ENCODE measurements around the gene ELK3.

Gene ELK3

DNA sequence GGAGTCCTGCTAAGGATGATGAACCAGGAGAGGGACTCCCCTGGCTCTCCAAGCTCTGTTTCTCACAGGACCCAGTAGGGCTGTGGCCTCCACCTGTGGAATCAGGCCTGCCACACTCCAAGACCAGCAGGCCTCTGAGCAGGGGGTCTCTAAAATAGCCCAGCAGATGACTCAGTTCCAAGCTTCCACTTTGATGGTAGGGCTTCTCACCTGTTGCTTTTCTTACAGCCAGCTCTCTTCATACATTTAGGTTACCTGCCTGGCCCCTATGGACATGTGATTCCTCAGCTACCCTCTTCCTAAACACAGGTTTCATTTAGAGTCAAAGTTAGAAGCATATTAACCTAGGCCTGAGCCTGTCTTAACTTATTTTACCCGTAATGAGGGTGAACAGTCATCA is 26.7 kb upstream of the ELK3 start:
- H3K36me3 ChIP-seq (ENCODE audit: control insufficient read depth in 2 of 2, insufficient read depth in 1 of 2, low read length in 2 of 2): no peaks in the 10 kb centered on the region
- H3K4me1 ChIP-seq (ENCODE audit: control insufficient read depth, insufficient read depth, low read length): no peaks in the 10 kb centered on the region
- no peak overlapping the region for H3K4me3 ChIP-seq (ENCODE audit: low read depth, low read length)
- ChIA-PET POLR2A (no interaction called here), CTCF (interaction anchor here (1.5 kb wide), 1 partner anchor 106 kb away, joined by 4 read pairs; no protein-coding TSS in a partner anchor)
- no peak for TF ChIP-seq ZNF121 (tag by site-specific recombination; IDR thresholded peaks at IDR 0.05)
- TF ChIP-seq SCRT2 (tag by site-specific recombination; IDR thresholded peaks at IDR 0.05): peak; percentile 89
- TF ChIP-seq KLF8 (tag by site-specific recombination; IDR thresholded peaks at IDR 0.05): no peak
- peak; percentile 74; the same call in 1 of the 2 replicates for TF ChIP-seq SCRT1 (tag by site-specific recombination; IDR thresholded peaks at IDR 0.05; ENCODE audit: borderline replicate concordance)
- TF ChIP-seq ZFP69B (tag by site-specific recombination; IDR thresholded peaks at IDR 0.05): no peak
- peak; percentile 64 for TF ChIP-seq ZIC2 (tag by site-specific recombination; IDR thresholded peaks at IDR 0.05)
- TF ChIP-seq, protein P1, sequence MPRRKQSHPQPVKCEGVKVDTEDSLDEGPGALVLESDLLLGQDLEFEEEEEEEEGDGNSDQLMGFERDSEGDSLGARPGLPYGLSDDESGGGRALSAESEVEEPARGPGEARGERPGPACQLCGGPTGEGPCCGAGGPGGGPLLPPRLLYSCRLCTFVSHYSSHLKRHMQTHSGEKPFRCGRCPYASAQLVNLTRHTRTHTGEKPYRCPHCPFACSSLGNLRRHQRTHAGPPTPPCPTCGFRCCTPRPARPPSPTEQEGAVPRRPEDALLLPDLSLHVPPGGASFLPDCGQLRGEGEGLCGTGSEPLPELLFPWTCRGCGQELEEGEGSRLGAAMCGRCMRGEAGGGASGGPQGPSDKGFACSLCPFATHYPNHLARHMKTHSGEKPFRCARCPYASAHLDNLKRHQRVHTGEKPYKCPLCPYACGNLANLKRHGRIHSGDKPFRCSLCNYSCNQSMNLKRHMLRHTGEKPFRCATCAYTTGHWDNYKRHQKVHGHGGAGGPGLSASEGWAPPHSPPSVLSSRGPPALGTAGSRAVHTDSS (tag by site-specific recombination; IDR thresholded peaks at IDR 0.05): no peak
- no peak for TF ChIP-seq ZNF112 (tag by site-specific recombination; IDR thresholded peaks at IDR 0.05)
- H3K9me3 ChIP-seq (ENCODE audit: control insufficient read depth, insufficient read depth, low read depth, low read length): no peaks in the 10 kb centered on the region
- no peak overlapping the region for H3K27ac ChIP-seq (ENCODE audit: extremely low read depth, low read depth, low read length)

DNA sequence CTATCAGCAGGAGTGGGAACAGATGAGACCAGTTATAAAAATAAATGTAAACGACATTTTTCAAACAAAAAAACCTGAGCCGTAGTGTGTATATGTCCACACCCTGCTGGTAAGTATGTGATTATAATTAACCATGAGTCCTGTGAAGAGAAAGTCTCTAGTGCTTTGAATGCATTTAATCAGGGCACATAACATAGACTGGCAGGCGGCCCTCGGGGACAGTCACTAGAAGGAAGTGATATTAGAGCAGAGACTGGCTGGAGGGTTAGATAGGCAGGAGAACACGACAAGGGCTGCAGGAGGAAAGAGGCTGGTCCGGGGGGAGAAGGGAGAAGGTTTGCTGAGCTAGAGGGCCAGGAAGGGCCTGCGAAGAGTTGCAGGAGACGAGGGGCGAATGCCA is 23.8 kb upstream of the ELK3 start:
- ChIA-PET POLR2A (no interaction called here), CTCF (interaction anchor here (1.8 kb wide), 1 partner anchor 109 kb away, joined by 3 read pairs; no protein-coding TSS in a partner anchor)
- no peaks in the 10 kb centered on the region for H3K36me3 ChIP-seq (ENCODE audit: control insufficient read depth in 2 of 2, insufficient read depth in 1 of 2, low read length in 2 of 2)
- no peaks in the 10 kb centered on the region for H3K9me3 ChIP-seq (ENCODE audit: control insufficient read depth, insufficient read depth, low read depth, low read length)
- H3K27ac ChIP-seq (ENCODE audit: extremely low read depth, low read depth, low read length): no peak overlapping the region
- no peak for TF ChIP-seq ZNF239 (tag by site-specific recombination; IDR thresholded peaks at IDR 0.05)
- no peak for TF ChIP-seq KLF16 (tag by site-specific recombination; IDR thresholded peaks at IDR 0.05)
- TF ChIP-seq, protein P2, sequence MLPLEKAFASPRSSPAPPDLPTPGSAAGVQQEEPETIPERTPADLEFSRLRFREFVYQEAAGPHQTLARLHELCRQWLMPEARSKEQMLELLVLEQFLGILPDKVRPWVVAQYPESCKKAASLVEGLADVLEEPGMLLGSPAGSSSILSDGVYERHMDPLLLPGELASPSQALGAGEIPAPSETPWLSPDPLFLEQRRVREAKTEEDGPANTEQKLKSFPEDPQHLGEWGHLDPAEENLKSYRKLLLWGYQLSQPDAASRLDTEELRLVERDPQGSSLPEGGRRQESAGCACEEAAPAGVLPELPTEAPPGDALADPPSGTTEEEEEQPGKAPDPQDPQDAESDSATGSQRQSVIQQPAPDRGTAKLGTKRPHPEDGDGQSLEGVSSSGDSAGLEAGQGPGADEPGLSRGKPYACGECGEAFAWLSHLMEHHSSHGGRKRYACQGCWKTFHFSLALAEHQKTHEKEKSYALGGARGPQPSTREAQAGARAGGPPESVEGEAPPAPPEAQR (tag by site-specific recombination; IDR thresholded peaks at IDR 0.05): no peak
- TF ChIP-seq ZNF391 (tag by site-specific recombination; IDR thresholded peaks at IDR 0.05; ENCODE audit: borderline replicate concordance, low read depth): no peak
- no peak for TF ChIP-seq KLF8 (tag by site-specific recombination; IDR thresholded peaks at IDR 0.05)
- no peak for TF ChIP-seq ZNF610 (tag by site-specific recombination; IDR thresholded peaks at IDR 0.05; ENCODE audit: borderline replicate concordance)
- TF ChIP-seq, protein P3, sequence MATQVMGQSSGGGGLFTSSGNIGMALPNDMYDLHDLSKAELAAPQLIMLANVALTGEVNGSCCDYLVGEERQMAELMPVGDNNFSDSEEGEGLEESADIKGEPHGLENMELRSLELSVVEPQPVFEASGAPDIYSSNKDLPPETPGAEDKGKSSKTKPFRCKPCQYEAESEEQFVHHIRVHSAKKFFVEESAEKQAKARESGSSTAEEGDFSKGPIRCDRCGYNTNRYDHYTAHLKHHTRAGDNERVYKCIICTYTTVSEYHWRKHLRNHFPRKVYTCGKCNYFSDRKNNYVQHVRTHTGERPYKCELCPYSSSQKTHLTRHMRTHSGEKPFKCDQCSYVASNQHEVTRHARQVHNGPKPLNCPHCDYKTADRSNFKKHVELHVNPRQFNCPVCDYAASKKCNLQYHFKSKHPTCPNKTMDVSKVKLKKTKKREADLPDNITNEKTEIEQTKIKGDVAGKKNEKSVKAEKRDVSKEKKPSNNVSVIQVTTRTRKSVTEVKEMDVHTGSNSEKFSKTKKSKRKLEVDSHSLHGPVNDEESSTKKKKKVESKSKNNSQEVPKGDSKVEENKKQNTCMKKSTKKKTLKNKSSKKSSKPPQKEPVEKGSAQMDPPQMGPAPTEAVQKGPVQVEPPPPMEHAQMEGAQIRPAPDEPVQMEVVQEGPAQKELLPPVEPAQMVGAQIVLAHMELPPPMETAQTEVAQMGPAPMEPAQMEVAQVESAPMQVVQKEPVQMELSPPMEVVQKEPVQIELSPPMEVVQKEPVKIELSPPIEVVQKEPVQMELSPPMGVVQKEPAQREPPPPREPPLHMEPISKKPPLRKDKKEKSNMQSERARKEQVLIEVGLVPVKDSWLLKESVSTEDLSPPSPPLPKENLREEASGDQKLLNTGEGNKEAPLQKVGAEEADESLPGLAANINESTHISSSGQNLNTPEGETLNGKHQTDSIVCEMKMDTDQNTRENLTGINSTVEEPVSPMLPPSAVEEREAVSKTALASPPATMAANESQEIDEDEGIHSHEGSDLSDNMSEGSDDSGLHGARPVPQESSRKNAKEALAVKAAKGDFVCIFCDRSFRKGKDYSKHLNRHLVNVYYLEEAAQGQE (tag by site-specific recombination; IDR thresholded peaks at IDR 0.05): no peak
- no peak for TF ChIP-seq ZNF658 (tag by site-specific recombination; IDR thresholded peaks at IDR 0.05)
- TF ChIP-seq ZNF843 (tag by site-specific recombination; IDR thresholded peaks at IDR 0.05): no peak
- no peak for TF ChIP-seq ZNF510 (tag by site-specific recombination; IDR thresholded peaks at IDR 0.05; ENCODE audit: insufficient replicate concordance)
- TF ChIP-seq ZNF585B (tag by site-specific recombination; IDR thresholded peaks at IDR 0.05): no peak
- no peak for TF ChIP-seq ZNF155 (tag by site-specific recombination; IDR thresholded peaks at IDR 0.05)
- no peak for TF ChIP-seq EGR2 (tag by site-specific recombination; IDR thresholded peaks at IDR 0.05; ENCODE audit: low read depth)
- TF ChIP-seq, protein P4, sequence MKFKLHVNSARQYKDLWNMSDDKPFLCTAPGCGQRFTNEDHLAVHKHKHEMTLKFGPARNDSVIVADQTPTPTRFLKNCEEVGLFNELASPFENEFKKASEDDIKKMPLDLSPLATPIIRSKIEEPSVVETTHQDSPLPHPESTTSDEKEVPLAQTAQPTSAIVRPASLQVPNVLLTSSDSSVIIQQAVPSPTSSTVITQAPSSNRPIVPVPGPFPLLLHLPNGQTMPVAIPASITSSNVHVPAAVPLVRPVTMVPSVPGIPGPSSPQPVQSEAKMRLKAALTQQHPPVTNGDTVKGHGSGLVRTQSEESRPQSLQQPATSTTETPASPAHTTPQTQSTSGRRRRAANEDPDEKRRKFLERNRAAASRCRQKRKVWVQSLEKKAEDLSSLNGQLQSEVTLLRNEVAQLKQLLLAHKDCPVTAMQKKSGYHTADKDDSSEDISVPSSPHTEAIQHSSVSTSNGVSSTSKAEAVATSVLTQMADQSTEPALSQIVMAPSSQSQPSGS (tag by site-specific recombination; IDR thresholded peaks at IDR 0.05; ENCODE audit: low read depth): no peak
- no peak for TF ChIP-seq ZNF791 (tag by site-specific recombination; IDR thresholded peaks at IDR 0.05)
- no peak for TF ChIP-seq HOXA7 (CRISPR knock-in tag; IDR thresholded peaks at IDR 0.05; ENCODE audit: borderline replicate concordance)
- no peaks in the 10 kb centered on the region for H3K4me1 ChIP-seq (ENCODE audit: control insufficient read depth, insufficient read depth, low read length)
- no peak overlapping the region for H3K4me3 ChIP-seq (ENCODE audit: low read depth, low read length)

Measured in HEK293 (cell line).